ENCODE measurements around the gene DDX17. TPM values are rescaled to one million over a fixed set of nuclear protein-coding genes. Genes with fewer than 3 reads are reported as not detected.

The DDX17 gene
- total RNA-seq, 1 experiment from 2014 or later: 234 TPM

DNA sequence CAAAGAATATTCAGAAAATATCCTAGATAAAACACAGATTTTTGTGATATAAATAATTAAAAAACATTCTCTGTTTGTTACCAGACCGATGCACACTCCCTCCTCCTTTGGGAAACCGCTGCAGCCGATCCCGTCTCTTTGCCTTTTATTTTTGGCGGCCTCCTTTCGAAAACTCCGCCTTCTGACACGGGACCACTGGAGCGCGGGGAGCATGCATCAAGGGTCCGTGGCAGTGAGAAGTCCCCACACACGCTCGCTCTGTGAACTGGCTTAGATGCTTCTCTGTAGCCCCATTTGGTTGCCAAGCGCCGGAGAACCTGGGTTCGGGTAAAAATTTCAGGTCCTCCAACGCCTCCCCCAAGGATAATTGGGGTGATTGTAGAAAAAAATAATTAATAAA is 17.0 kb downstream of the DDX17 start:
- ATAC-seq (no peak), DNase-seq (ENCODE audit: low read depth, low spot score) (no peak)
- RAD21 ChIA-PET (ENCODE audit: low non-redundant PET in 1 of 2, low total read pairs in 2 of 2, uncharacterized antibody in 2 of 2, unreplicated experiment in 2 of 2): no interaction called here
- H3K4me3 ChIP-seq (replicated peaks in 1 of 2; ENCODE audit: low read depth in 1 of 2, low read length in 2 of 2): no peak overlapping the region
- no peak overlapping the region for H2AFZ ChIP-seq (ENCODE audit: low read depth, low read length, poor library complexity, severe bottlenecking)
- POLR2A ChIA-PET: no interaction called here
- peaks cover 62% of the 10 kb centered on the region for H3K79me2 ChIP-seq (ENCODE audit: insufficient read depth, low read length)
- no peaks in the 10 kb centered on the region; a peak in 1 of 4 replicates for H3K4me1 ChIP-seq (ENCODE audit: control insufficient read depth in 1 of 2, insufficient read depth in 2 of 2, low read length in 2 of 2)
- CTCF ChIA-PET: no interaction called here
- intact Hi-C loops (cut with micrococcal nuclease): no loop called here
- peaks cover 86 to 90% of the 10 kb centered on the region in 2 experiments for H3K36me3 ChIP-seq (ENCODE audit: control insufficient read depth in 1 of 2, insufficient read depth in 2 of 2, low read length in 2 of 2)
- TF ChIP-seq EZH2phosphoT487 (IDR thresholded peaks at IDR 0.05; ENCODE audit: borderline replicate concordance) (no peak), ZFX (IDR thresholded peaks at IDR 0.05) (no peak), CEBPB (IDR thresholded peaks at IDR 0.05; ENCODE audit: low read depth) (no peak), FOSL1 (IDR thresholded peaks at IDR 0.05; ENCODE audit: low read depth) (no peak), POLR2AphosphoS5 (IDR thresholded peaks at IDR 0.05; ENCODE audit: low read depth, low read length) (no peak), SRF (IDR thresholded peaks at IDR 0.05; ENCODE audit: low read depth) (no peak), POLR2A (IDR thresholded peaks at IDR 0.05; ENCODE audit: borderline replicate concordance, extremely low read depth, insufficient read depth, insufficient read length) (no peak), EZH2 (IDR thresholded peaks at IDR 0.05) (no peak), ELF1 (IDR thresholded peaks at IDR 0.05; ENCODE audit: borderline replicate concordance, low read depth) (no peak), ZNF274 (IDR thresholded peaks at IDR 0.05; ENCODE audit: low read depth, low read length) (no peak), JUND (IDR thresholded peaks at IDR 0.05) (no peak), TCF7L2 (IDR thresholded peaks at IDR 0.05; ENCODE audit: borderline replicate concordance, extremely low read depth, insufficient read depth, insufficient read length) (no peak), EGR1 (IDR thresholded peaks at IDR 0.05; ENCODE audit: low read depth) (no peak), YY1 (IDR thresholded peaks at IDR 0.05; ENCODE audit: extremely low read depth, insufficient replicate concordance, low read depth, low read length) (no peak)
- TF ChIP-seq, protein P1, sequence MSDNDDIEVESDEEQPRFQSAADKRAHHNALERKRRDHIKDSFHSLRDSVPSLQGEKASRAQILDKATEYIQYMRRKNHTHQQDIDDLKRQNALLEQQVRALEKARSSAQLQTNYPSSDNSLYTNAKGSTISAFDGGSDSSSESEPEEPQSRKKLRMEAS (IDR thresholded peaks at IDR 0.05): no peak
- TF ChIP-seq, protein P2, sequence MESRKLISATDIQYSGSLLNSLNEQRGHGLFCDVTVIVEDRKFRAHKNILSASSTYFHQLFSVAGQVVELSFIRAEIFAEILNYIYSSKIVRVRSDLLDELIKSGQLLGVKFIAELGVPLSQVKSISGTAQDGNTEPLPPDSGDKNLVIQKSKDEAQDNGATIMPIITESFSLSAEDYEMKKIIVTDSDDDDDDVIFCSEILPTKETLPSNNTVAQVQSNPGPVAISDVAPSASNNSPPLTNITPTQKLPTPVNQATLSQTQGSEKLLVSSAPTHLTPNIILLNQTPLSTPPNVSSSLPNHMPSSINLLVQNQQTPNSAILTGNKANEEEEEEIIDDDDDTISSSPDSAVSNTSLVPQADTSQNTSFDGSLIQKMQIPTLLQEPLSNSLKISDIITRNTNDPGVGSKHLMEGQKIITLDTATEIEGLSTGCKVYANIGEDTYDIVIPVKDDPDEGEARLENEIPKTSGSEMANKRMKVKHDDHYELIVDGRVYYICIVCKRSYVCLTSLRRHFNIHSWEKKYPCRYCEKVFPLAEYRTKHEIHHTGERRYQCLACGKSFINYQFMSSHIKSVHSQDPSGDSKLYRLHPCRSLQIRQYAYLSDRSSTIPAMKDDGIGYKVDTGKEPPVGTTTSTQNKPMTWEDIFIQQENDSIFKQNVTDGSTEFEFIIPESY (IDR thresholded peaks at IDR 0.05; ENCODE audit: extremely low read depth, insufficient replicate concordance, low read length): no peak
- TF ChIP-seq, protein P3, sequence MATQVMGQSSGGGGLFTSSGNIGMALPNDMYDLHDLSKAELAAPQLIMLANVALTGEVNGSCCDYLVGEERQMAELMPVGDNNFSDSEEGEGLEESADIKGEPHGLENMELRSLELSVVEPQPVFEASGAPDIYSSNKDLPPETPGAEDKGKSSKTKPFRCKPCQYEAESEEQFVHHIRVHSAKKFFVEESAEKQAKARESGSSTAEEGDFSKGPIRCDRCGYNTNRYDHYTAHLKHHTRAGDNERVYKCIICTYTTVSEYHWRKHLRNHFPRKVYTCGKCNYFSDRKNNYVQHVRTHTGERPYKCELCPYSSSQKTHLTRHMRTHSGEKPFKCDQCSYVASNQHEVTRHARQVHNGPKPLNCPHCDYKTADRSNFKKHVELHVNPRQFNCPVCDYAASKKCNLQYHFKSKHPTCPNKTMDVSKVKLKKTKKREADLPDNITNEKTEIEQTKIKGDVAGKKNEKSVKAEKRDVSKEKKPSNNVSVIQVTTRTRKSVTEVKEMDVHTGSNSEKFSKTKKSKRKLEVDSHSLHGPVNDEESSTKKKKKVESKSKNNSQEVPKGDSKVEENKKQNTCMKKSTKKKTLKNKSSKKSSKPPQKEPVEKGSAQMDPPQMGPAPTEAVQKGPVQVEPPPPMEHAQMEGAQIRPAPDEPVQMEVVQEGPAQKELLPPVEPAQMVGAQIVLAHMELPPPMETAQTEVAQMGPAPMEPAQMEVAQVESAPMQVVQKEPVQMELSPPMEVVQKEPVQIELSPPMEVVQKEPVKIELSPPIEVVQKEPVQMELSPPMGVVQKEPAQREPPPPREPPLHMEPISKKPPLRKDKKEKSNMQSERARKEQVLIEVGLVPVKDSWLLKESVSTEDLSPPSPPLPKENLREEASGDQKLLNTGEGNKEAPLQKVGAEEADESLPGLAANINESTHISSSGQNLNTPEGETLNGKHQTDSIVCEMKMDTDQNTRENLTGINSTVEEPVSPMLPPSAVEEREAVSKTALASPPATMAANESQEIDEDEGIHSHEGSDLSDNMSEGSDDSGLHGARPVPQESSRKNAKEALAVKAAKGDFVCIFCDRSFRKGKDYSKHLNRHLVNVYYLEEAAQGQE (IDR thresholded peaks at IDR 0.05; ENCODE audit: low read depth): no peak
- TF ChIP-seq, protein P4, sequence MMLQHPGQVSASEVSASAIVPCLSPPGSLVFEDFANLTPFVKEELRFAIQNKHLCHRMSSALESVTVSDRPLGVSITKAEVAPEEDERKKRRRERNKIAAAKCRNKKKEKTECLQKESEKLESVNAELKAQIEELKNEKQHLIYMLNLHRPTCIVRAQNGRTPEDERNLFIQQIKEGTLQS (IDR thresholded peaks at IDR 0.05): no peak
- H3K9ac ChIP-seq (ENCODE audit: low read length): no peak overlapping the region
- no peaks in the 10 kb centered on the region for H3K9me2 ChIP-seq (ENCODE audit: insufficient read depth)
- H3K9me3 ChIP-seq (ENCODE audit: control insufficient read depth in 1 of 2, insufficient read depth in 1 of 2, low read depth in 1 of 2, low read length in 2 of 2): no peaks in the 10 kb centered on the region
- H3K27me3 ChIP-seq (ENCODE audit: insufficient read depth, low read length): no peaks in the 10 kb centered on the region
- no peak overlapping the region for H3K4me2 ChIP-seq (ENCODE audit: low read length)
- no TSS peak for BruUV-seq (replicated peaks)
- H3K27ac ChIP-seq (ENCODE audit: low read depth, low read length): no peak overlapping the region
- H4K20me1 ChIP-seq (ENCODE audit: insufficient read depth): peaks cover 24% of the 10 kb centered on the region; the same call in 1 of the 2 replicates

All from HCT116 (cell line).